A673 (cell line): ENCODE data around the gene NCR3LG1. TPM values are rescaled to one million over a fixed set of nuclear protein-coding genes. Genes with fewer than 3 reads are reported as not detected.

ENCODE experiments used
- BruUV-seq: library from RNA; stranded (reverse); fragments of 400-500 nt; replicated peaks from 2 replicates; lab custom pipeline; 2021; lab: Mats Ljungman, UMichigan
- CTCF ChIA-PET: fragments of 300-600 bp; sonication (Branson Sonifier 250); formaldehyde crosslinking; loops from one replicate; lab custom pipeline; 2022; ENCODE audit warnings: antibody characterized with exemption; lab: Charles Lee
- POLR2A ChIA-PET: fragments of 300-600 bp; sonication (Branson Sonifier 250); formaldehyde crosslinking; loops from one replicate; lab custom pipeline; 2022; ENCODE audit warnings: antibody characterized with exemption; ENCODE audit not compliant: low non-redundant PET; lab: Charles Lee
- DNase-seq: peaks from one replicate; pipeline ENCODE4 v3.0.0-alpha.2; 2015; ENCODE audit warnings: low spot score
- H3K27ac ChIP-seq: fragments of 200-600 bp; sonication (generic); 2 replicates; pipeline ENCODE4 v1.5.1; 2016; ENCODE audit warnings: mixed run types, low read depth, mild to moderate bottlenecking, mixed read lengths, antibody characterized with exemption, low read length; ENCODE audit not compliant: poor library complexity, severe bottlenecking
- H3K27me3 ChIP-seq: fragments of 200-600 bp; sonication (generic); replicated peaks from 2 replicates; pipeline ENCODE4 v1.6.1; 2017; ENCODE audit warnings: mixed run types, low read depth, mild to moderate bottlenecking, mixed read lengths, antibody characterized with exemption, low read length; ENCODE audit not compliant: insufficient read depth, poor library complexity
- H3K36me3 ChIP-seq: fragments of 200-600 bp; sonication (generic); 2 replicates; pipeline ENCODE4 v1.6.1; 2016; ENCODE audit warnings: mixed run types, mild to moderate bottlenecking, mixed read lengths, antibody characterized with exemption, low read length; ENCODE audit not compliant: insufficient read depth, poor library complexity, severe bottlenecking
- H3K4me1 ChIP-seq: fragments of 200-600 bp; sonication (generic); 2 replicates; pipeline ENCODE4 v1.6.1; 2017; ENCODE audit warnings: mixed run types, mild to moderate bottlenecking, mixed read lengths, antibody characterized with exemption, low read length; ENCODE audit not compliant: insufficient read depth, poor library complexity, severe bottlenecking
- H3K4me3 ChIP-seq: fragments of 200-600 bp; sonication (generic); 2 replicates; pipeline ENCODE4 v1.5.1; 2016; ENCODE audit warnings: low read depth, mixed run types, mild to moderate bottlenecking, mixed read lengths, low read length; ENCODE audit not compliant: poor library complexity, severe bottlenecking
- H3K9me3 ChIP-seq: fragments of 200-600 bp; sonication (generic); 2 replicates; pipeline ENCODE4 v1.6.1; 2016; ENCODE audit warnings: mixed run types, low read depth, mild to moderate bottlenecking, mixed read lengths, antibody characterized with exemption, low read length; ENCODE audit not compliant: poor library complexity, severe bottlenecking
- EZH2 ChIP-seq: fragments of 200-600 bp; sonication (generic); IDR thresholded peaks from 2 replicates; pipeline ENCODE4 v1.6.1; 2017; ENCODE audit warnings: borderline replicate concordance, low read depth, mild to moderate bottlenecking, mixed read lengths, antibody characterized with exemption, low read length; ENCODE audit not compliant: poor library complexity, severe bottlenecking
- intact Hi-C: fragments of 100-400 bp; cut with micrococcal nuclease; formaldehyde crosslinking; loops from one replicate; pipeline ENCODE4 v1.10.0; 2022; ENCODE audit not compliant: unreplicated experiment
- total RNA-seq: library from RNA; stranded (reverse); gene quantifications from 2 replicates; pipeline ENCODE4 v1.2.3, GENCODE V29; 2021
- TF ChIP-seq, protein P1 (sequence below): fragments of 300-800, 200-600 bp; sonication (generic); conservative IDR thresholded peaks from 2 replicates; pipeline ENCODE4 v1.5.1; 2017; ENCODE audit warnings: low read depth, mild to moderate bottlenecking, antibody characterized with exemption, low read length, moderate library complexity, mixed read lengths

Gene NCR3LG1
- total RNA-seq, 1 experiment from 2014 or later, result 5.8 TPM

DNA sequence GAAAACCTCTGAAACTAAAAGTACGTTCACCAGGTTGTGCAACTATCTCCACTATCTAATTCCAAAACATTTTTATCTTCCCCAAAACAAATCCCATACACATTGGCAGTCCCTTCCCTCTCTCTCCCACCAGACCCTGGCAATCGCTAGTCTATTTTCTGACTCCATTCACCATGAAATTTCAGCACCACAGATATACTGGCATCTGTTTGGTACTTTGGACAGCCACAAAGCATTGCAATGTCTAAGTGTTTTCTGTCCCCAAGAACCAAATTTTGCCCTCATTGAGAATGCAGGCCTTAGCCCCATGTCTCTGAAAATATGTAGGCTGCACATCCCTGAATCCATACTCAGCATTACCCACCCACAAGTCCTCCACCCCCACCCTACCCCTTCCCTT is 64.9 kb downstream of the NCR3LG1 start:
- Histone ChIP-seq H3K36me3 (no peaks in the 10 kb centered on the region), H3K4me1 (no peaks in the 10 kb centered on the region), H3K9me3 (no peaks in the 10 kb centered on the region), H3K4me3 (no peak overlapping the region), H3K27me3 (peaks cover 51% of the 10 kb centered on the region), H3K27ac (no peak overlapping the region)
- intact Hi-C loops, result no loop called here
- ChIA-PET POLR2A (no interaction called here), CTCF (no interaction called here)
- no peak for TF ChIP-seq EZH2
- TF ChIP-seq, protein P1, sequence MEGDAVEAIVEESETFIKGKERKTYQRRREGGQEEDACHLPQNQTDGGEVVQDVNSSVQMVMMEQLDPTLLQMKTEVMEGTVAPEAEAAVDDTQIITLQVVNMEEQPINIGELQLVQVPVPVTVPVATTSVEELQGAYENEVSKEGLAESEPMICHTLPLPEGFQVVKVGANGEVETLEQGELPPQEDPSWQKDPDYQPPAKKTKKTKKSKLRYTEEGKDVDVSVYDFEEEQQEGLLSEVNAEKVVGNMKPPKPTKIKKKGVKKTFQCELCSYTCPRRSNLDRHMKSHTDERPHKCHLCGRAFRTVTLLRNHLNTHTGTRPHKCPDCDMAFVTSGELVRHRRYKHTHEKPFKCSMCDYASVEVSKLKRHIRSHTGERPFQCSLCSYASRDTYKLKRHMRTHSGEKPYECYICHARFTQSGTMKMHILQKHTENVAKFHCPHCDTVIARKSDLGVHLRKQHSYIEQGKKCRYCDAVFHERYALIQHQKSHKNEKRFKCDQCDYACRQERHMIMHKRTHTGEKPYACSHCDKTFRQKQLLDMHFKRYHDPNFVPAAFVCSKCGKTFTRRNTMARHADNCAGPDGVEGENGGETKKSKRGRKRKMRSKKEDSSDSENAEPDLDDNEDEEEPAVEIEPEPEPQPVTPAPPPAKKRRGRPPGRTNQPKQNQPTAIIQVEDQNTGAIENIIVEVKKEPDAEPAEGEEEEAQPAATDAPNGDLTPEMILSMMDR, result no peak
- no peak for DNase-seq
- BruUV-seq, result no TSS peak

DNA sequence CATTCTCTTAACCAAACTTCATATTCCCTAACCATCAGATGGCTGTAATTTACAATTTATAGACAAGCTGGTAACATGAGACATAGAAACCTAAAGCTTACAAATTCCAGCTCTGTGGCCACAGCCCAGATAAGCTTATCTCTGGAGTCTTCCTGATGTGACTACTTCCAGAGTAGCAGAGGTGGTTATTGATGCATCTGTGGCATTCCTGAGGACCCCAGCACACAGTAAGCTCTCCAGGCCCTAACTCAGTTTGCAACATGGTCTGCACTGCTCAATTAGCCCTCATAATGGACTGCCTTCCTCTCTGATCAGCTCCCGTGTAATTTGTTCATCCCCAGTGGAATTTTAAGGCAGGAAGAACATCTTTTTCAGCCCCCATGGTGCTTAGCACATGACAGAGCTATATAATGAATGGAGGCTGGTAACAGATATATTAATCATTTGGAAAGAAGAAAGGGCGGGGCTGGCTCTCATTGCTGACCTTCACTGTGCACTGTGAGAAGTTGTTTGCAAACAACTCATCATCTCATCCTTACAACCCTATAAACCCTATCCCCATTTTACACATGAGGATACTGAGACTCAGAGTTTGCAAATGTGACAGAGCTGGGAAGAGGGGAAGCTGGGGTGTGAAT is 67.0 kb downstream of the NCR3LG1 start:
- H3K27ac ChIP-seq, result no peak overlapping the region
- no peaks in the 10 kb centered on the region for H3K9me3 ChIP-seq
- no peaks in the 10 kb centered on the region for H3K36me3 ChIP-seq
- peaks cover 55% of the 10 kb centered on the region for H3K27me3 ChIP-seq
- H3K4me1 ChIP-seq, result no peaks in the 10 kb centered on the region
- no peak overlapping the region for H3K4me3 ChIP-seq
- BruUV-seq, result no TSS peak
- TF ChIP-seq, protein P1, result no peak
- no peak for TF ChIP-seq EZH2
- DNase-seq, result no peak
- intact Hi-C loops, result no loop called here
- ChIA-PET CTCF (no interaction called here), POLR2A (no interaction called here)

DNA sequence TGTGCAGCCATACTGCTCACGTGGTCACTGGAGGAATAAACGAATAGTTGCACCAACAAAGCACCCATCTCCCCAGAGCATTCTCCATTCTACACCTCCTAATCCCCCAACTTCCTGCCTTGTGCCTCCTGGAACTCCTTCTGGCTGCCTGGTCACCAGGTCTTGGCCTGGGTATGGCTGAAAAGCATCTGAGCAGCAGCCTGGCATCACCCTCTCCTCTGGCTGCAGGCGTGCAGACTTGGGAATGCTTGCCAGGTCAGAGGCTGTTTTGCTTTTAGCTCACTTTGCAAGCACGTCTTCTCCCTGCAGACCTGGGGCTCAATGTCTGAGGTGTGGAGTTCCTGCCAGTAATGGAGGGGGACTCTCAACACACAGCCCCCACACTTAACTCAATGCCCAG is 70.2 kb downstream of the NCR3LG1 start:
- intact Hi-C loops, result no loop called here
- no TSS peak for BruUV-seq
- CTCF ChIA-PET, result no interaction called here
- no peak overlapping the region for H3K27ac ChIP-seq
- TF ChIP-seq EZH2, result no peak
- TF ChIP-seq, protein P1, result no peak
- POLR2A ChIA-PET, result no interaction called here
- no peak for DNase-seq
- H3K36me3 ChIP-seq, result no peaks in the 10 kb centered on the region
- H3K9me3 ChIP-seq, result no peaks in the 10 kb centered on the region
- H3K4me3 ChIP-seq, result no peak overlapping the region
- H3K27me3 ChIP-seq, result peaks cover 48% of the 10 kb centered on the region
- H3K4me1 ChIP-seq, result no peaks in the 10 kb centered on the region
